B cell (primary cell): Measurements from ENCODE around the gene PTPRM.

Experiments
- EZH2 ChIP-seq: IDR thresholded peaks from 2 replicates; pipeline ENCODE4 v1.6.1; 2012; ENCODE audit warnings: borderline replicate concordance, low read depth, mild to moderate bottlenecking, moderate library complexity, low read length; ENCODE audit not compliant: insufficient read depth, poor library complexity, severe bottlenecking
- TF ChIP-seq, protein P1 (sequence below): fragments of 200-600 bp; IDR thresholded peaks from one replicate; pipeline ENCODE4 v1.8.0; 2022; ENCODE audit warnings: antibody characterized with exemption, mild to moderate bottlenecking

DNA sequence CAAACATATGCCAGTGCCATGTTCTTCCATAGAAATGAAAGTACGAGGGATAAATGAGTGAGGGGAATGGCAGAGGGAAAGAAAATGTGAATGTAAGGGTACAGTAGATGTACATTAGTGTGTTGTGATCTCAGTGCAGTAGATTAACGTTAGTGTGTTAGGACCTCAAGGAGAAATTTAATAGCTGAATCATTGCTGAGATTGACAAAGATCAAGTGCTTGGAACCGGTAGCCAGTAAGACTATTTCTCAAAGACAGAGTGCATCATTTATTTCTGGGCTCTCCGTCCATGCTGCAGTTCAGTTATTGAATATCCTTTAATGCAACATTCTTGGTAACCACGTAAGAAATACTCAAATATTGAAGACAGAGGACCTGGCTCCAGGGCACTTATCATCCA lies 246.0 kb downstream of the PTPRM start:
- no peak for TF ChIP-seq EZH2
- TF ChIP-seq, protein P1, sequence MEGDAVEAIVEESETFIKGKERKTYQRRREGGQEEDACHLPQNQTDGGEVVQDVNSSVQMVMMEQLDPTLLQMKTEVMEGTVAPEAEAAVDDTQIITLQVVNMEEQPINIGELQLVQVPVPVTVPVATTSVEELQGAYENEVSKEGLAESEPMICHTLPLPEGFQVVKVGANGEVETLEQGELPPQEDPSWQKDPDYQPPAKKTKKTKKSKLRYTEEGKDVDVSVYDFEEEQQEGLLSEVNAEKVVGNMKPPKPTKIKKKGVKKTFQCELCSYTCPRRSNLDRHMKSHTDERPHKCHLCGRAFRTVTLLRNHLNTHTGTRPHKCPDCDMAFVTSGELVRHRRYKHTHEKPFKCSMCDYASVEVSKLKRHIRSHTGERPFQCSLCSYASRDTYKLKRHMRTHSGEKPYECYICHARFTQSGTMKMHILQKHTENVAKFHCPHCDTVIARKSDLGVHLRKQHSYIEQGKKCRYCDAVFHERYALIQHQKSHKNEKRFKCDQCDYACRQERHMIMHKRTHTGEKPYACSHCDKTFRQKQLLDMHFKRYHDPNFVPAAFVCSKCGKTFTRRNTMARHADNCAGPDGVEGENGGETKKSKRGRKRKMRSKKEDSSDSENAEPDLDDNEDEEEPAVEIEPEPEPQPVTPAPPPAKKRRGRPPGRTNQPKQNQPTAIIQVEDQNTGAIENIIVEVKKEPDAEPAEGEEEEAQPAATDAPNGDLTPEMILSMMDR = no peak
